Vagina (tissue), 2 donors: ENCODE results near the gene RANBP3L.

Experiments
- POLR2A ChIP-seq, 2 donors: fragments of 450-650 bp; IDR thresholded peaks; one replicate each; pipeline ENCODE4 v1.6.1; 2017; ENCODE audit warnings: antibody characterized with exemption in 2 of 2, mild to moderate bottlenecking in 2 of 2, moderate library complexity in 2 of 2
- TF ChIP-seq, protein P1 (sequence below), 3 experiments: fragments of 450-650 bp in 2 of 3; fragments of 200-600 bp in 1 of 3; sonication (generic) in 1 of 3; IDR thresholded peaks; one replicate each; pipeline ENCODE4 v1.5.1; 2017 to 2019; ENCODE audit warnings: antibody characterized with exemption in 3 of 3, mild to moderate bottlenecking in 2 of 3, moderate library complexity in 2 of 3

DNA sequence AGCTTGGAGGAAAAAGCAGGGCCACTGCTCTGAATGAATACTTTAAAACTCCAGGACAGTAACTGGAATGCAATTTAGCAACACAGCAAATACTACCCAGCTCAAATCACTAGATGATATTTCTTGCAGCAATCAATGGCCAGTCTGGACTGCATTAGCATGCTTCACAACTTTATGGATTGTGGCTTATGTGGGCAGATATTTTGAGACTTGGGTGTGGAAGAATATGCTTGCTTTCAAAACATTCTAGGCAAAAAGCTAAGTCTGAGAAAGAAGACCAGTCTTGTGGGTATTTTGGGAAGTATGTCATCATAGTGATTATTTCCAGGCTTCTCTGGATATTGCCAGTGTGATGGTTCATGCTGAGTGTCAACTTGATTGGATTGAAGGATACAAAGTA is 3.1 kb downstream of the RANBP3L start:
- TF ChIP-seq, protein P1, sequence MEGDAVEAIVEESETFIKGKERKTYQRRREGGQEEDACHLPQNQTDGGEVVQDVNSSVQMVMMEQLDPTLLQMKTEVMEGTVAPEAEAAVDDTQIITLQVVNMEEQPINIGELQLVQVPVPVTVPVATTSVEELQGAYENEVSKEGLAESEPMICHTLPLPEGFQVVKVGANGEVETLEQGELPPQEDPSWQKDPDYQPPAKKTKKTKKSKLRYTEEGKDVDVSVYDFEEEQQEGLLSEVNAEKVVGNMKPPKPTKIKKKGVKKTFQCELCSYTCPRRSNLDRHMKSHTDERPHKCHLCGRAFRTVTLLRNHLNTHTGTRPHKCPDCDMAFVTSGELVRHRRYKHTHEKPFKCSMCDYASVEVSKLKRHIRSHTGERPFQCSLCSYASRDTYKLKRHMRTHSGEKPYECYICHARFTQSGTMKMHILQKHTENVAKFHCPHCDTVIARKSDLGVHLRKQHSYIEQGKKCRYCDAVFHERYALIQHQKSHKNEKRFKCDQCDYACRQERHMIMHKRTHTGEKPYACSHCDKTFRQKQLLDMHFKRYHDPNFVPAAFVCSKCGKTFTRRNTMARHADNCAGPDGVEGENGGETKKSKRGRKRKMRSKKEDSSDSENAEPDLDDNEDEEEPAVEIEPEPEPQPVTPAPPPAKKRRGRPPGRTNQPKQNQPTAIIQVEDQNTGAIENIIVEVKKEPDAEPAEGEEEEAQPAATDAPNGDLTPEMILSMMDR (IDR thresholded peaks at IDR 0.05): no peak
- TF ChIP-seq POLR2A (IDR thresholded peaks at IDR 0.05): no peak
